H1 (cell line): ENCODE data around the gene GPX5. TPM values are rescaled to one million over a fixed set of nuclear protein-coding genes. Genes with fewer than 3 reads are reported as not detected.

Experiments used
- CTCF ChIA-PET: fragments of 300-600 bp; sonication (Branson Sonifier 250); formaldehyde crosslinking; loops from one replicate; lab custom pipeline; 2021; ENCODE audit not compliant: partially characterized antibody; lab: Charles Lee
- POLR2A ChIA-PET: fragments of 300-600 bp; sonication (Branson Sonifier 250); formaldehyde crosslinking; loops from one replicate; lab custom pipeline; 2021; ENCODE audit warnings: inconsistent platforms; ENCODE audit not compliant: partially characterized antibody; lab: Charles Lee
- DNase-seq, 2 experiments: peaks; one replicate each; pipeline versions ENCODE4 v3.0.0 to v3.0.0-alpha.2; 2010 to 2022; ENCODE audit warnings: low spot score in 2 of 2, low read depth in 1 of 2, mixed read lengths in 1 of 2
- FAIRE-seq: peaks from 2 replicates; lab custom pipeline; 2011; peaks lifted over from hg19 to GRCh38; lab: Jason Lieb, UNC
- H2AFZ ChIP-seq: 2 replicates; pipeline ENCODE4 v1.8.1; 2012; ENCODE audit warnings: low read length, inconsistent platforms
- H2AK5ac ChIP-seq: 2 replicates; pipeline ENCODE4 v1.6.1; 2013; ENCODE audit warnings: low read depth, low read length
- H2BK120ac ChIP-seq: replicated peaks from 2 replicates; pipeline ENCODE3; 2013; ENCODE audit warnings: low read depth, low read length, inconsistent platforms
- H2BK12ac ChIP-seq: 2 replicates; pipeline ENCODE4 v1.6.1; 2013; ENCODE audit warnings: low read depth, low read length
- H2BK15ac ChIP-seq: 2 replicates; pipeline ENCODE4 v1.6.1; 2013; ENCODE audit warnings: low read length
- H2BK20ac ChIP-seq: 2 replicates; pipeline ENCODE4 v1.6.1; 2013; ENCODE audit warnings: low read length
- H2BK5ac ChIP-seq: 2 replicates; pipeline ENCODE4 v1.6.1; 2013; ENCODE audit warnings: low read depth, low read length
- H3K14ac ChIP-seq: 2 replicates; pipeline ENCODE4 v1.6.1; 2013; ENCODE audit warnings: inconsistent platforms; ENCODE audit not compliant: insufficient read length
- H3K18ac ChIP-seq: 2 replicates; pipeline ENCODE4 v1.6.1; 2013; ENCODE audit warnings: low read length; ENCODE audit errors: extremely low read depth
- H3K23ac ChIP-seq: 2 replicates; pipeline ENCODE4 v1.6.1; 2013; ENCODE audit warnings: inconsistent platforms; ENCODE audit not compliant: insufficient read length
- H3K23me2 ChIP-seq: 2 replicates; pipeline ENCODE4 v1.6.1; 2013; ENCODE audit warnings: low read depth, low read length
- H3K27ac ChIP-seq: 2 replicates; pipeline ENCODE4 v1.6.1; 2011; ENCODE audit warnings: low read depth, low read length, inconsistent platforms
- H3K27me3 ChIP-seq, 4 experiments: replicated peaks in 1 of 4; 1 replicate in 1 of 4; 2 replicates in 3 of 4; pipeline versions ENCODE4 v1.6.1 to v1.8.1; 2011 to 2013; ENCODE audit warnings: low read length in 3 of 4, mild to moderate bottlenecking in 3 of 4, inconsistent platforms in 2 of 4, mixed read lengths in 2 of 4, moderate library complexity in 1 of 4; ENCODE audit not compliant: control insufficient read depth in 3 of 4, insufficient read depth in 3 of 4; ENCODE audit errors: extremely low read depth in 1 of 4
- H3K36me3 ChIP-seq, 4 experiments: 2 replicates each; pipeline versions ENCODE4 v1.6.1 to v1.8.1; 2011 to 2013; ENCODE audit warnings: mild to moderate bottlenecking in 4 of 4, low read length in 3 of 4, moderate library complexity in 2 of 4, control low read depth in 1 of 4, inconsistent platforms in 1 of 4; ENCODE audit not compliant: insufficient read depth in 4 of 4, control insufficient read depth in 2 of 4
- H3K4ac ChIP-seq: replicated peaks from 2 replicates; pipeline ENCODE3; 2013; ENCODE audit warnings: low read length, low read depth, mixed read lengths, inconsistent platforms; ENCODE audit not compliant: insufficient read length
- H3K4me1 ChIP-seq, 4 experiments: replicated peaks in 1 of 4; 1 replicate in 1 of 4; 2 replicates in 3 of 4; pipeline versions ENCODE4 v1.6.1 to v1.8.1; 2011 to 2013; ENCODE audit warnings: low read length in 3 of 4, inconsistent platforms in 2 of 4, mixed read lengths in 1 of 4; ENCODE audit not compliant: insufficient read depth in 4 of 4, control insufficient read depth in 3 of 4
- H3K4me2 ChIP-seq, 2 experiments: 2 replicates each; pipeline versions ENCODE4 v1.6.1 to v1.8.1; 2011 to 2013; ENCODE audit warnings: low read depth in 2 of 2, low read length in 2 of 2, control low read depth in 1 of 2, inconsistent platforms in 1 of 2, mild to moderate bottlenecking in 1 of 2; ENCODE audit not compliant: insufficient read depth in 1 of 2
- H3K4me3 ChIP-seq, 4 experiments: fragments of 200-600, 300-600 bp in 1 of 4; sonication (generic), shearing (Covaris generic), sonication (Bioruptor Twin) in 1 of 4; 2 replicates each; pipeline versions ENCODE4 v1.5.1 to v1.8.1; 2011 to 2016; ENCODE audit warnings: low read length in 4 of 4, low read depth in 3 of 4, control low read depth in 2 of 4, inconsistent platforms in 2 of 4, mild to moderate bottlenecking in 2 of 4, mixed read lengths in 1 of 4, moderate library complexity in 1 of 4; ENCODE audit not compliant: insufficient read depth in 2 of 4; ENCODE audit errors: extremely low read depth in 1 of 4
- H3K56ac ChIP-seq: replicated peaks from 2 replicates; pipeline ENCODE3; 2013; ENCODE audit warnings: low read depth, mild to moderate bottlenecking, mixed read lengths, low read length, inconsistent platforms; ENCODE audit not compliant: insufficient read length
- H3K79me1 ChIP-seq: 2 replicates; pipeline ENCODE4 v1.6.1; 2013; ENCODE audit warnings: low read depth, low read length, control low read depth
- H3K79me2 ChIP-seq, 2 experiments: 2 replicates each; pipeline versions ENCODE4 v1.6.1 to v1.8.1; 2012 to 2013; ENCODE audit warnings: low read length in 2 of 2, mild to moderate bottlenecking in 2 of 2, inconsistent platforms in 1 of 2; ENCODE audit not compliant: insufficient read depth in 2 of 2, control insufficient read depth in 1 of 2
- H3K9ac ChIP-seq, 4 experiments: replicated peaks in 1 of 4; 1 replicate in 1 of 4; 2 replicates in 3 of 4; pipeline versions ENCODE4 v1.6.1 to v1.8.1; 2011 to 2013; ENCODE audit warnings: low read depth in 3 of 4, low read length in 3 of 4, control low read depth in 2 of 4, mild to moderate bottlenecking in 2 of 4, moderate library complexity in 2 of 4, inconsistent platforms in 1 of 4; ENCODE audit errors: extremely low read depth in 1 of 4
- H3K9me3 ChIP-seq, 2 experiments: 2 replicates each; pipeline versions ENCODE4 v1.6.1 to v1.8.1; 2012 to 2013; ENCODE audit warnings: mild to moderate bottlenecking in 2 of 2, moderate library complexity in 2 of 2, control low read depth in 1 of 2, inconsistent platforms in 1 of 2, low read depth in 1 of 2, low read length in 1 of 2, mixed read lengths in 1 of 2; ENCODE audit not compliant: insufficient read depth in 2 of 2
- H4K20me1 ChIP-seq, 2 experiments: replicated peaks in 1 of 2; 2 replicates each; pipeline versions ENCODE3 to v1.8.1; 2011 to 2013; ENCODE audit warnings: inconsistent platforms in 2 of 2, low read length in 2 of 2, mild to moderate bottlenecking in 1 of 2; ENCODE audit not compliant: insufficient read depth in 2 of 2, control insufficient read depth in 1 of 2
- H4K5ac ChIP-seq: 2 replicates; pipeline ENCODE4 v1.6.1; 2013; ENCODE audit warnings: low read length, low read depth, mixed read lengths, inconsistent platforms; ENCODE audit not compliant: insufficient read length
- H4K8ac ChIP-seq: 2 replicates; pipeline ENCODE4 v1.8.0; 2013; ENCODE audit warnings: mild to moderate bottlenecking, moderate library complexity, low read length, inconsistent platforms; ENCODE audit not compliant: insufficient read depth; ENCODE audit errors: extremely low read depth
- H4K91ac ChIP-seq: replicated peaks from 2 replicates; pipeline ENCODE3; 2013; ENCODE audit warnings: low read length, mixed read lengths, inconsistent platforms; ENCODE audit not compliant: insufficient read length
- BACH1 ChIP-seq: IDR thresholded peaks from 2 replicates; pipeline ENCODE4 v1.6.1; 2012; ENCODE audit warnings: low read length, improper control_type of control experiment
- BRCA1 ChIP-seq: IDR thresholded peaks from 2 replicates; pipeline ENCODE4 v1.6.1; 2012; ENCODE audit warnings: low read depth, low read length, improper control_type of control experiment
- CBX8 ChIP-seq: fragments of 300-800, 300-1000 bp; sonication (generic); IDR thresholded peaks from 2 replicates; pipeline ENCODE4 v1.7.1; 2016; ENCODE audit warnings: low read depth, low read length, borderline replicate concordance
- CHD1 ChIP-seq: IDR thresholded peaks from 2 replicates; pipeline ENCODE4 v1.6.1; 2012; ENCODE audit warnings: low read depth, low read length, improper control_type of control experiment
- EGR1 ChIP-seq: IDR thresholded peaks from 2 replicates; pipeline ENCODE4 v1.6.1; 2011; ENCODE audit warnings: low read depth, low read length, borderline replicate concordance
- FOSL1 ChIP-seq: IDR thresholded peaks from 2 replicates; pipeline ENCODE4 v1.6.1; 2011; ENCODE audit warnings: mild to moderate bottlenecking, low read depth, low read length, moderate library complexity; ENCODE audit not compliant: insufficient read depth
- KDM5A ChIP-seq: fragments of 200-600 bp; IDR thresholded peaks from 2 replicates; pipeline ENCODE4 v1.7.1; 2012; ENCODE audit warnings: mild to moderate bottlenecking, low read length, inconsistent platforms, mixed read lengths
- NANOG ChIP-seq: IDR thresholded peaks from 2 replicates; pipeline ENCODE4 v1.6.1; 2011; ENCODE audit warnings: low read length, low read depth, mild to moderate bottlenecking, inconsistent platforms; ENCODE audit not compliant: insufficient read depth, poor library complexity, severe bottlenecking
- NRF1 ChIP-seq: IDR thresholded peaks from 2 replicates; pipeline ENCODE4 v1.6.1; 2011; ENCODE audit warnings: mild to moderate bottlenecking, low read depth, low read length, improper control_type of control experiment
- RBBP5 ChIP-seq: IDR thresholded peaks from 2 replicates; pipeline ENCODE4 v1.7.1; 2012; ENCODE audit warnings: low read depth, mild to moderate bottlenecking, inconsistent platforms, low read length, moderate library complexity, borderline replicate concordance
- SIN3A ChIP-seq, 2 experiments: IDR thresholded peaks in 1 of 2; conservative IDR thresholded peaks in 1 of 2; 2 replicates each; pipeline ENCODE4 v1.6.1; 2011 to 2012; ENCODE audit warnings: low read length in 2 of 2, improper control_type of control experiment in 1 of 2, low read depth in 1 of 2, mild to moderate bottlenecking in 1 of 2
- SRF ChIP-seq: IDR thresholded peaks from 2 replicates; pipeline ENCODE4 v1.6.1; 2011; ENCODE audit warnings: mild to moderate bottlenecking, low read depth, low read length, moderate library complexity
- TAF7 ChIP-seq: optimal IDR thresholded peaks from 2 replicates; pipeline ENCODE3; 2011; ENCODE audit warnings: low read depth, mild to moderate bottlenecking, inconsistent platforms, low read length, moderate library complexity, borderline replicate concordance
- TCF12 ChIP-seq: IDR thresholded peaks from 2 replicates; pipeline ENCODE4 v1.6.1; 2011; ENCODE audit warnings: low read depth, mild to moderate bottlenecking, low read length
- polyA plus RNA-seq, 7 experiments: library from polyadenylated mRNA; depleted of rRNA in 3 of 7; stranded (reverse) in 5 of 7; unstranded in 2 of 7; fragments of >200 nt in 5 of 7; fragments of 200-250 nt in 2 of 7; gene quantifications; 1 replicate in 5 of 7; 2 replicates in 1 of 7; 4 replicates in 1 of 7; pipeline versions ENCODE4 v1.2.1 to v1.2.3, GENCODE V29; 2011 to 2013; ENCODE audit warnings: missing spikeins in 2 of 7, mixed read lengths in 2 of 7
- total RNA-seq: library from RNA; stranded (reverse); fragmentation: NEBNext Ultra II Directional; extraction: Animal tissue kit (Norgen Biotek cat#: 25700); gene quantifications from 2 replicates; pipeline ENCODE4 v1.2.1, GENCODE V29; 2021

Gene GPX5
- total and polyA plus RNA-seq, 2 of the 8 experiments (the other 6 are each of a cell fraction or from before 2014, with no cell fraction given): 0.08 TPM; not detected in 1

DNA sequence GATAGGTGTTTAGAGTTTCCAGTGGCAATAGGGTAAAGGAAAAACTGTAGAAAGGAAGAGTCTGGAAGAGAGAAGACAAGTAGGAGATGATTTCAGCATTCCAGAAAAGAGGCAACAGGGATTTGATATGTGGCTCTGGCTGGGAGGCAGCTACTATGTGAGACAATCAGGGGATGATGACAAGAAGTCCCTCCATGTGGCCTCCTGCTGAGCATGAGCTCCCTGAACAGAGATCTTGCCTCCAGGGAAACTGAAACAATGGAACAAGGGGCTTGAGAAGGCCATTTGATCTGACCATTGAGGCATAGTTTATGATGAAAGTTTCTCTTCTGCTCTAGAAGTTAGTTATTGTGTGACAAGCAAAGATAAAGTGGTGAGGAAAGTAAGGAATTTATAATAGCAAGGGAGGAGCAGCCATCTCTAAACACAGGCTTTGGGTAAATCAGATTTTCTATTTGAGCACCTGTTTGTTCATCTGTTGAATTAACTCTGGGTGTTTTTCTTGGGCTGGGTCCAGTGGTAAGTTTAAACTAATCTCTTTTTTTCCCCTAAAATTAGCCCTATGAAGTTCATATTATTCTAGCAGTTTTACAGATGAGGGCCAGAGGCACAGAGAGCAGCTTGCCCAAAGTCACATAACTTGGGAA is 3.0 kb upstream of the GPX5 start:
- Histone ChIP-seq H3K4me3 (no peak overlapping the region), H4K5ac (no peak overlapping the region), H3K79me1 (no peaks in the 10 kb centered on the region), H3K9me3 (no peaks in the 10 kb centered on the region), H3K14ac (no peak overlapping the region), H2BK120ac (no peak overlapping the region), H2BK5ac (no peak overlapping the region), H2BK20ac (no peak overlapping the region), H4K91ac (no peak overlapping the region), H3K23me2 (no peaks in the 10 kb centered on the region; the same call in 1 of the 2 replicates), H3K23ac (no peak overlapping the region), H3K56ac (no peak overlapping the region), H3K4me2 (no peak overlapping the region), H3K4me1 (no peaks in the 10 kb centered on the region; a peak in 1 of 7 replicates), H3K36me3 (no peaks in the 10 kb centered on the region), H3K27me3 (peaks cover 0 to 1% (median 0%) of the 10 kb centered on the region in 4 experiments; a peak in 1 of 7 replicates), H2AK5ac (no peak overlapping the region), H3K79me2 (no peaks in the 10 kb centered on the region), H3K4ac (no peak overlapping the region), H3K27ac (no peak overlapping the region), H2BK15ac (no peak overlapping the region), H2BK12ac (no peak overlapping the region), H4K8ac (no peak overlapping the region), H3K18ac (no peak overlapping the region), H2AFZ (no peak overlapping the region), H3K9ac (no peak overlapping the region), H4K20me1 (no peaks in the 10 kb centered on the region)
- ChIA-PET CTCF (interaction anchor here (0.6 to 2.6 kb wide), 6 partner anchors 8 to 849 kb away, joined by 3 to 10 read pairs (median 4); partner anchors contain the start of gene GPX6), POLR2A (no interaction called here)
- DNase-seq: no peak
- FAIRE-seq: no peak
- TF ChIP-seq NANOG (no peak), BRCA1 (no peak), NRF1 (no peak), RBBP5 (no peak), KDM5A (no peak), CBX8 (no peak), SRF (no peak), TCF12 (no peak), BACH1 (no peak), EGR1 (no peak), TAF7 (no peak), CHD1 (no peak), FOSL1 (no peak), SIN3A (conservative IDR thresholded peaks at IDR 0.05 in 1 of 2, IDR thresholded peaks at IDR 0.05 in 1 of 2; ENCODE audit: low read depth in 1 of 2, low read length in 2 of 2) (no peak)
